Suprapubic skin (tissue), 4 donors: Measurements from ENCODE around the gene NUP153.

Source experiments
- CTCF ChIP-seq, 2 donors: fragments of 200-600 bp in 1 of 2; fragments of 450-650 bp in 1 of 2; sonication (generic) in 1 of 2; IDR thresholded peaks; one replicate each; pipeline ENCODE4 v1.5.1; 2016 to 2019; ENCODE audit warnings: antibody characterized with exemption in 2 of 2, mild to moderate bottlenecking in 1 of 2, moderate library complexity in 1 of 2
- EP300 ChIP-seq: sonication (generic); formaldehyde crosslinking; IDR thresholded peaks from one replicate; pipeline ENCODE4 v1.6.1; 2017; ENCODE audit warnings: antibody characterized with exemption
- POLR2A ChIP-seq, 2 donors: fragments of 450-650 bp; IDR thresholded peaks; one replicate each; pipeline ENCODE4 v1.6.1; 2017; ENCODE audit warnings: antibody characterized with exemption in 2 of 2, mild to moderate bottlenecking in 2 of 2, moderate library complexity in 2 of 2
- POLR2AphosphoS5 ChIP-seq, 3 donors: sonication (generic); formaldehyde crosslinking; IDR thresholded peaks; one replicate each; pipeline ENCODE4 v1.6.1; 2017; ENCODE audit warnings: antibody characterized with exemption in 3 of 3

GRCh38 chr6:17650656-17651309 is 55.9 kb downstream of the NUP153 start:
- TF ChIP-seq CTCF (IDR thresholded peaks at IDR 0.05) (no peak), POLR2A (IDR thresholded peaks at IDR 0.05) (no peak), POLR2AphosphoS5 (IDR thresholded peaks at IDR 0.05) (no peak), EP300 (no peak)
